Brain microvascular endothelial cell (primary cell): Measurements from ENCODE around the gene ARHGEF37.
"Not testable (repeated sequence)": the region's sequence is repeated elsewhere in the genome, so short reads cannot be mapped to it uniquely, and the experiment has no call there.

Experiments used
- DNase-seq: peaks from one replicate; pipeline ENCODE4 v3.0.0-alpha.2; 2020
- H3K27ac ChIP-seq: fragments of 250-450 bp; sonication (Bioruptor Pico); 2 replicates; pipeline ENCODE4 v1.5.1; 2020; ENCODE audit warnings: mild to moderate bottlenecking, moderate library complexity
- H3K27me3 ChIP-seq: fragments of 250-450 bp; sonication (Bioruptor Pico); replicated peaks from 2 replicates; pipeline ENCODE4 v1.5.1; 2020; ENCODE audit warnings: mild to moderate bottlenecking
- H3K36me3 ChIP-seq: fragments of 250-450 bp; sonication (Bioruptor Pico); replicated peaks from 2 replicates; pipeline ENCODE4 v1.5.1; 2020; ENCODE audit warnings: mild to moderate bottlenecking
- H3K4me3 ChIP-seq: 2 replicates; pipeline ENCODE4 v1.5.1; 2011; ENCODE audit warnings: low read depth, mild to moderate bottlenecking, control low read depth, low read length, moderate library complexity
- in situ Hi-C: cut with HindIII; loops from 2 replicates; pipeline ENCODE4 v1.10.0; 2017; ENCODE audit warnings: low sequenced_read_pairs, low pct_ligation_motif_present
- TF ChIP-seq, protein P1 (sequence below): IDR thresholded peaks from 2 replicates; pipeline ENCODE4 v1.5.1; 2011; ENCODE audit warnings: low read depth, mild to moderate bottlenecking, moderate library complexity, low read length, control low read depth, inconsistent platforms; ENCODE audit errors: missing control alignments

ARHGEF37 gene

GRCh38 chr5:149647334-149647733 lies 66.0 kb downstream of the ARHGEF37 start:
- Histone ChIP-seq H3K27ac (no peak overlapping the region), H3K36me3 (no peaks in the 10 kb centered on the region), H3K27me3 (no peaks in the 10 kb centered on the region), H3K4me3 (no peak overlapping the region)
- TF ChIP-seq, protein P1, sequence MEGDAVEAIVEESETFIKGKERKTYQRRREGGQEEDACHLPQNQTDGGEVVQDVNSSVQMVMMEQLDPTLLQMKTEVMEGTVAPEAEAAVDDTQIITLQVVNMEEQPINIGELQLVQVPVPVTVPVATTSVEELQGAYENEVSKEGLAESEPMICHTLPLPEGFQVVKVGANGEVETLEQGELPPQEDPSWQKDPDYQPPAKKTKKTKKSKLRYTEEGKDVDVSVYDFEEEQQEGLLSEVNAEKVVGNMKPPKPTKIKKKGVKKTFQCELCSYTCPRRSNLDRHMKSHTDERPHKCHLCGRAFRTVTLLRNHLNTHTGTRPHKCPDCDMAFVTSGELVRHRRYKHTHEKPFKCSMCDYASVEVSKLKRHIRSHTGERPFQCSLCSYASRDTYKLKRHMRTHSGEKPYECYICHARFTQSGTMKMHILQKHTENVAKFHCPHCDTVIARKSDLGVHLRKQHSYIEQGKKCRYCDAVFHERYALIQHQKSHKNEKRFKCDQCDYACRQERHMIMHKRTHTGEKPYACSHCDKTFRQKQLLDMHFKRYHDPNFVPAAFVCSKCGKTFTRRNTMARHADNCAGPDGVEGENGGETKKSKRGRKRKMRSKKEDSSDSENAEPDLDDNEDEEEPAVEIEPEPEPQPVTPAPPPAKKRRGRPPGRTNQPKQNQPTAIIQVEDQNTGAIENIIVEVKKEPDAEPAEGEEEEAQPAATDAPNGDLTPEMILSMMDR = no peak
- in situ Hi-C loops = loop anchor here (25.0 kb wide), 2 partner anchors 190 to 340 kb away; no protein-coding TSS in a partner anchor
- no peak for DNase-seq

- DNase-seq, H3K4me3 ChIP-seq: not testable (repeated sequence)
- in situ Hi-C loops = loop anchor here (25.0 kb wide), 2 partner anchors 189 to 339 kb away; no protein-coding TSS in a partner anchor
Measured at GRCh38 chr5:149648464-149649393, 67.4 kb downstream of the ARHGEF37 start.

DNA sequence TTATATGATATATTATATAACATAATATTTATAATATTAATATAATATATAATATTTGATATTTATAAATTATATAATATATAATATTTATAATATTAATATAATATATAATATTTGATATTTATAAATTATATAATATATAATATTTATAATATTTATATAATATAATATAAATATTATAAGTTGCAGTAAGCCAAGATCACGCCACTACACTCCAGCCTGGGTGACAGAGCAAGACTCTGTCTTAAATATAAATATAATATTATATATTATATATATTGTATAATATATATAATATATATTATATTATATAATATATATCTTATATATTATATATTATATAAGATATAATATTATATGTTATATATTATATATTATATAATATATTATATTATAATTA lies 68.4 kb downstream of the ARHGEF37 start:
- H3K27me3 ChIP-seq, H3K4me3 ChIP-seq, DNase-seq, H3K36me3 ChIP-seq, H3K27ac ChIP-seq: not testable (repeated sequence)
- in situ Hi-C loops = loop anchor here (25.0 kb wide), 2 partner anchors 188 to 338 kb away; no protein-coding TSS in a partner anchor

More at GRCh38 chr5:149648464-149649393, 67.4 kb downstream of the ARHGEF37 start:
- not testable (repeated sequence) for H3K36me3 ChIP-seq, H3K27ac ChIP-seq, H3K27me3 ChIP-seq

- H3K36me3 ChIP-seq = no peaks in the 10 kb centered on the region
- TF ChIP-seq, protein P1 = no peak
- no peak overlapping the region for H3K27ac ChIP-seq
- in situ Hi-C loops = no loop called here
- no peak for DNase-seq
- H3K27me3 ChIP-seq = no peaks in the 10 kb centered on the region
- H3K4me3 ChIP-seq = no peak overlapping the region
Measured at GRCh38 chr5:149651686-149652085, 70.4 kb downstream of the ARHGEF37 start.

DNA sequence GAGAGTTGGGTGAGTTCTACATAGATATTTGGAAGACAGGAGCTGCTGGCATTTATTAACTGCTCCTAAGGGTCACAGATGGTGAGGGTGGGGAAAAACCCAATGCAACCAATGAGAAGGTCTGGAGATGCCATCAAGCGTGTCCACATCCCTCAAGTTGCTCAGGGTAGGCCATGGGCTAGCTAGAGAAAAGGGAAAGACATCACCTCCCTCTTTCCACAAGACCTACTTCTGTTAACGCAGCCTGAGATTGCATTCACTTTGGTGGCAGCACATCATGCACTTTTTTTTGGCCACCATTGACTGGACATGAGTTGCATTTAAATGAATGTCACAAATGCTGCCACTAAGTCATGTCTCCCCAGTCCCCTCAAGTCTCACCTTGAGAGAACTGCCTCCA lies 71.4 kb downstream of the ARHGEF37 start:
- H3K27me3 ChIP-seq = no peaks in the 10 kb centered on the region
- no peaks in the 10 kb centered on the region for H3K36me3 ChIP-seq
- no peak for DNase-seq
- no peak overlapping the region for H3K4me3 ChIP-seq
- in situ Hi-C loops = no loop called here
- TF ChIP-seq, protein P1 = no peak
- no peak overlapping the region for H3K27ac ChIP-seq

DNA sequence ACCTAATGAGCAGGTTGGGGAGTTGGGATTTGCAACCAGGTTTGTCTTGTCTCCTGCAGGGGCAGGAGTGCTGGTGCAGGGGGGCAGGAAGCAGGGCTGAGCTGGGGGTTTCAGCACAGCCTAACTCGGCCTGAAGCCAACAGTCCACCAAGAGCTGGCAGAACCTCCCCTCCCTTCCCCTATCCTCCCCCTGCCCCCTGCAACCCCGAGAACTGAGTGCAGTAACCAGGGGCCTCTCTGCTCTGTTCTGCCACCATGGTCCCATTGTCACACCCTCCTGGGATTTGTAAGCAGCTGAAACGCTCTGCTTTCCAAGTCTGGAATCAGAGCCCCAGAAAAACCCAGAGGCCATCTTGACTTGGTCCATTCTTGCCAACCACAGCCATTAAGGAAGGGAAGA lies 72.9 kb downstream of the ARHGEF37 start:
- no peaks in the 10 kb centered on the region for H3K36me3 ChIP-seq
- H3K4me3 ChIP-seq = no peak overlapping the region
- no peaks in the 10 kb centered on the region for H3K27me3 ChIP-seq
- no peak overlapping the region for H3K27ac ChIP-seq
- in situ Hi-C loops = no loop called here
- DNase-seq = no peak
- TF ChIP-seq, protein P1 = no peak
